Globus pallidus (tissue), 1 donor: ENCODE measurements around the gene DEGS2.
A peak's percentile ranks its signal among the peaks of the same experiment; 100 is the strongest.
"Not testable (repeated sequence)": the region's sequence is repeated elsewhere in the genome, so short reads cannot be mapped to it uniquely, and the experiment has no call there.

Source experiments
- DNase-seq: peaks from one replicate; pipeline ENCODE4 v3.0.0-alpha.2; 2015; ENCODE audit warnings: low spot score

The DEGS2 gene

DNA sequence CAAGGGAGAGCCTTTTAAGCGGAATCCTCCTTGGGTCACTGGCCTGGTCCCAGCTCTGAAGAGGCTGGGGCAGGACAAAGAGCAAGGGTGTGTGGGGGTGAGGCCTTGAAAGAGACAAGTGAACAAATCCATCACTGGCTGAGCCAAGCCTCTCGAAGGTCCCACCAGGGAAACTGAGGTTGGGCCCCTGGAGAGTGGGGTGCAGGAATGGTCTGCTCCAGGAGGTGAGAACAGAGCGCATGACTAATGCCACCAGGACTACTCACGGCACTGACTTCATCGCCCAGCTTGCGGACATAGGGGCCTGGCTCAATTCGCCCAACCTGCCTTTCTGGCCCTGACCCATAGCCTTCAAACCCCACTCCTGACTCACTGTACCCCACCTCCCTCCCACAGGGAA, 19.2 kb upstream of the DEGS2 start:
- no peak for DNase-seq

GRCh38 chr14:100176811-100177327, 17.4 kb upstream of the DEGS2 start:
- no peak for DNase-seq

DNA sequence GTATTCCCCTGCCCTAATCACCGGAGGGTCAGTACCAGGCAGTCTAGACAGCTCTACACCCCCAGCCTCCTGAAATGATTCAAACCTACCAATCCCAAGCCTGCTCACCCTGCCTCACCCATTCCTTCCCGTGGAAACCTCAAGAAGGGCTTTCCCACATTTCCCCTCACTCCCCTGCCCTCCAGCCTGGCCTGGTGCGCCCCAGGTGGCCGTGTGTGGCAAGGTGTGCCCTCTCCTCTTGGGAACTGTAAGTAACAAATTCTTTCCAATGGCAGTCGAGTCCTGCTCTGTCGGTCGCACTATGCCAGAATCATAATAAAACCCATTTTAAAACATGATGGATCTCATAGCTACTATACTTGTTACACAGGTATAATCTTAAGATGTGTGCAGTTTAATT, 13.9 kb upstream of the DEGS2 start:
- no peak for DNase-seq

DNA sequence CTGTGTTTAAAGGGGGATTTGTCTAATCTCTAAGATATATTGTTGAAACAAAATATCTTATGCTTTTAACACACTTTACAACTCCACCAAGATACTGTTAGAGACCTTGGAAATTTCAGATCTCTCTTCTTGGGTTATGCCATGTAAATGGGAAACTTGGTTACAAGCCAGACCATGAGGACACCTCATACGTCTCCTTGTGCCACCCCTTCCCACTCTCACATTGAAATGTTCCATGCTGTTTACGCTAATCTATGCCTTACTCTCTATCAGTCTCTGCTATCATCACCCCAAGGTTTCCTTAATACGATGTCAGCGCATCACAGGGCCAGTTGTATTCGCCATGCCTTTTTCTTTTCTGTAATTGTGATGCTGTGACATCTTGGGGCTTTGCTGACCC, 13.4 kb upstream of the DEGS2 start:
- no peak for DNase-seq

- no peak for DNase-seq
Measured at GRCh38 chr14:100170880-100171279, 11.4 kb upstream of the DEGS2 start.

DNA sequence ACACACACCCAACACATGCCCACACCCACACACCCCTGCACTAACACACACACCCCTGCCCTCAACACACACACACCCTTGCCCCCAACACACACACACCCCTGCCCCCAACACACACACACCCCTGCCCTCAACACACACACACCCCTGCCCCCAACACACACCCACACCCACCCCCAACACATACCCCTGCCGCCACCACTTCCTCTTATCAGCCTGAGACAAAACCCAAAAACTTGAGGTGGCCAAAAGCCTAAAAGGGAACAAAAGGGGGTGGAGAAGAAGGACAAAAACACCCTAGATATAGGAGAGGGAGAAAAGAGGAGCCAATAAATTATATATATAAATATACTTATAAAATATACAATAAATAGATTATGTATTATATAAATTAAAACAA, 9.1 kb upstream of the DEGS2 start:
- DNase-seq = no peak

DNA sequence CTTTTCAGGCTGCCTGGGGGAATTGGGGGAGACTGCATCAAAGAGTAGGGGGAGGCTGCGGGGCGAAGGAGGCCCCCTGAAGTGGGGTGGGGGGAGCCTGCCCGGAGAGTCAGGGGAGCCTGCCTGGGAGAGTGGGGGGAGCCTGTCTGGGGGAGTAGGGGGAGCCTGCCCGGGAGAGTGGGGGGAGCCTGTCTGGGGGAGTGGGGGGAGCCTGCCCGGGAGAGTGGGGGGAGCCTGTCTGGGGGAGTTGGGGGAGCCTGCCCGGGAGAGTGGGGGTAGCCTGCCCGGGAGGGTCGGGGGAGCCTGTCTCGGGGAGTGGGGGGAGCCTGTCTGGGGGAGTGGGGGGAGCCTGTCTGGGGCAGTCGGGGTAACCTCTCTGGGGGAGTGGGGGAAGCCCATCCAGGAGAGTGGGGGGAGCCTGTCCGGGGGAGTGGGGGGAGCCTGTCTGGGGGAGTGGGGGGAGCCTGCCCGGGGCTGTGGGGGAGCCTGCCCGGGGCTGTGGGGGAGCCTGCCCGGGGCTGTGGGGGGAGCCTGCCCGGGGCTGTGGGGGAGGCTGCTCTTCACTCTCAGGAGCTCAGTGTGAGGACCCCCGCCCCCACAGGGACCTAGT, 6.5 kb upstream of the DEGS2 start:
- no peak for DNase-seq

GRCh38 chr14:100165376-100165775, 5.9 kb upstream of the DEGS2 start:
- no peak for DNase-seq

DNA sequence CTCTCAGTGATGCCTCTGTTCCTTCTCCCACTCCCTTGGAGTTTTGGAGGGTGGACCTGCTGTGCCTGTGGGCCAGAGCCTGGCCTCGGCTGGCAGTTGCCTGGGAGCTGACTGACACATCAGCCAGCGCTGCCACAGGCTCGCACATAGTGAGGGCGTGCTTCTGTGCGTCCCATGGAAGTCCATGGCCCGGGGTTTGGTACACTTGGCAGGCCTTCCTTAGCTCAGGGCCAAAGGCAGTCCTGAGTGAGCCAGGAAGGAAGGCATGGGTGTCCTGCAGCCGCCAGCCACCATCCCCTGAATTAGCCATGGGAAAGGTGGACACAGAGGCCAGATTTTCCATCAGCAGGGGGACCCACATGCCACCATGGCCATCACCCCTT, 1.1 kb upstream of the DEGS2 start:
- no peak for DNase-seq

- no peak for DNase-seq
Measured at GRCh38 chr14:100159865-100160533, 554 bp upstream of the DEGS2 start.

DNA sequence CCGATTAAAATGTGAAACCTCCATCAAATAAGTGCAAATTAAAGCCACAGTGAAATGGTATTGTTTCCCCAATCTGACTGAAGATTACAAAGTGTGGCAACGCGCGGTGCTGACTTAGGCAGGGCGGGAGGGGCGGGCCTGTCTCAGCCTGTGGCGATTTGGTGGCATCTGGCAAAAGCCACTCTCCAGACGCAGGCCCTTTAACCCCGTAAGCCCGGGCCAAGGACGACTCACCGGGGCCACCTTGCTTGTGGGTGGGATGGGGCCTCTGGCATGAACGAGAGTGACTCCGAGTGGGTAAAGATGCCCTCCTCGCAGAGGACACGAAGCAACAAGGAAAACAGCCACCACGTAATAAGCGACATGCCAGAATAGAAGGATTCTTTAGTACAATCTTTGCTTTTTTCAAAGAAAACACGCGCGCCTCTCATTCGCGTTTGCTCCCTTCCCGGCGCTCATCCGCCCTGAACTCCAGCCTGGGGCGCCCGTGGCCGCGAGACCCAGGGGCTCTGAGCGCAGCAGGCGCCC, 815 bp downstream of the DEGS2 start:
- DNase-seq = no peak

DNA sequence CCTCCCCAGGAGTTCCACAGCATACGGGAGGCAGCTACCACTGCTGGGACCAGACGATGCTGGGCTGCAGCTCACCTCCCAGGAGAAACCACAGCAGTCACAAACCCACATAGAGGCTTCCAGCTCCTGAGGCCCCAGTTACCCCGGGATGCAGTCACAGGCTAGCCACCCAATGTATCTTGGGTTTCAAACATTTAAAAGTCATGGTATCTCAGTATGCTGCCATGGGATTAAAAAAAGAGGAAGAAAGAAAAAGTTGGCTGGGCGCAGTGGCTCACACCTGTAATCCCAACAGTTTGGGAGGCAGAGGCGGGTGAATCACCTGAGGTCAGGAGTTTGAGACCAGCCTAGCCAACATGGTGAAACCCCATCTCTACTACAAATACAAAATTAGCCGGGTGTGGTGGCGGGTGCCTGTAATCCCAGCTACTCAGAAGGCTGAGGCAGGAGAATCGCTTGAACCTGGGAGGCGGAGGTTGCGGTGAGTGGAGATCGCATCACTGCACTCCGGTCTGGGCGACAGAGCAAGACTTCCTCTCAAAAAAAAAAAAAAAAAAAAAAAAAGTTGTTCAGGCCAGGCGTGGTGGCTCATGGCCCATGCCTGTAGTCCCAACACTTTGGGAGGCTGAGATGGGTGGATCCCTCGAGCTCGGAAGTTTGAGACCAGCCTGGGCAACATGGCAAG, 1.8 kb downstream of the DEGS2 start:
- DNase-seq = not testable (repeated sequence)

DNA sequence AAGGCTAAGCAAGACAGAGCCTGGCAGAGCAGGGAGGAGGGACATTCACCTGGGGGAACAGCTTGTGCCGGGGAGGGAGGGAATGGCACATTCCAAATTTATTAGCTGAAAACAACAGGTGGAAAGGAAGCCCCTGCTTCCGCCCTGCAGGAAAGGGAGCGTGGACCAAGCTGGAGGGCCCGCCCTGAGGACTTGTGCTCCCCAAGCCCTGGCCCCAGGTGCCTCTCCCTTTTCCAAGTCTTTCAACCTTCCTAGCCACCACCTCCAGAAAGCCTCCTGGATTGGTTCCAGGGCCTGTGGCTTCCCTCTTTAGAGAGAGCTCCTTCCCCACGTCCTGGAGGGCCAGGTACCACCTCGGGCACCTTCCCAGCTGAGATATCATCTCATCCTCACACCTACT, 2.7 kb downstream of the DEGS2 start:
- DNase-seq = no peak

- no peak for DNase-seq
Measured at GRCh38 chr14:100155756-100156616, 3.5 kb downstream of the DEGS2 start.

- no peak for DNase-seq
Measured at GRCh38 chr14:100155049-100155621, 4.3 kb downstream of the DEGS2 start.

GRCh38 chr14:100153560-100153959, 5.9 kb downstream of the DEGS2 start:
- DNase-seq = no peak

DNA sequence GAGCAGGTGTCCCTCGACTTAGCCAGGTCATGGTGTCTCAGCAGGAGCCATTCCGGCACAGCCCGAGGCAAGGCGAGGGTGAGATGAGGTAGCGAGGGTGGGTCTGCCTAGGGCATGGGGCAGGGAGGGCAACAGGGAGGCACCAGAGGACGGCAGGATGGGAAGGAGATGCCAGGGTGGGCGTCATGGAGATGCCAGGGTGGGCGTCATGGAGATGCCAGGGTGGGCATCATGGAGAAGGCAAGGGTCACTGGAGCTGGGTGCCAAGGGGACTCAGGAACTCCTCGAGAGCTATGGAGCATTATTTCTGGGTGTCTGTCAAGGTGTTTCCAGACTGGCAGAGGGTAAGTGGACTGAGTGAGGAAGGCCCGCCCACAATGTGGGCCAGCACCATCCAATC, 7.4 kb downstream of the DEGS2 start:
- no peak for DNase-seq

DNA sequence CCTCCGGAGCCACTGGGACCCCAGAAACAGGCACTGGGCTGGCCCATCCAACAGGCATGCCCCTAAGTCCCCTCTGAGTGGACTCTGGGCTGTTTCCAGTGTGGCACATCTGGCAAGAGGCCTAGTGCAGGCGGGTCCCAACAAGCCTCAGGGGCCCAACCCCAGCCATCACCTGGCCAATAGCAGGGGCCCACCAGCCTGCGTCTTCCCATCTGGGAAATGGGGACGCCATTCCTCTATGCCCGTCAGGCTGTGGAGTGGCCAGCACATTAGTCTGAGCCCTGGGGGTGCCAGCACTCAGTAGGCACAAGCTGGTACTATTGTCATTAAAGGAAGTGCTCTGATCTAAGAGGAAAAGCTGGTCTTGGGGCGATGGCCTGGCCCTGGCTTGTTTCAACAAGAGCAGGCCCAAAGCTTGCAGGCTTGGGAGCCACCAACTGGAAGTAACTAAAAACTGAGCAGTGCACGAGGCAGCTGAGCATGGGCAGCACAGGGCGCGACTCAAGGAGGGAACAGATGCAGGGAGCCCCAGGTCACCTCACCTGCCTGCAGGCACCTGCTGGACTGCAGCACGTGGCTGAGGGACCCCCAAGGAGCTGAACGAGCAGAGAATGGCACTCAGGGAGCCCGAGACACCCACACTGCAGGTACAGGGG, 8.4 kb downstream of the DEGS2 start:
- peak; percentile 40 for DNase-seq

- DNase-seq = no peak
Measured at GRCh38 chr14:100149851-100150611, 9.4 kb downstream of the DEGS2 start.
